Stimulated activated effector memory CD8-positive, alpha-beta T cell treated with anti-CD3 and anti-CD28 coated beads, Interleukin-12 subunit alpha, Interleukin-12 subunit beta, amount 100 ng/mL, for 72 hours (primary cell): ENCODE data around the gene ZNF217.
"Not testable (repeated sequence)": the region's sequence is repeated elsewhere in the genome, so short reads cannot be mapped to it uniquely, and the experiment has no call there.

Experiments
- ATAC-seq: fragments of 150-1000 bp; cut with Tn5 transposase; 2 replicates; pipeline ENCODE4 v1.10.0; 2021
- DNase-seq, 2 donors: peaks; one replicate each; pipeline ENCODE4 v3.0.0; 2021 to 2022; ENCODE audit warnings: low spot score in 2 of 2
- H3K27ac Mint-ChIP-seq: one replicate; pipeline ENCODE4 v1.8.0; 2022; ENCODE audit warnings: mild to moderate bottlenecking, mixed read lengths
- H3K36me3 Mint-ChIP-seq: one replicate; pipeline ENCODE4 v1.8.0; 2022; ENCODE audit warnings: mild to moderate bottlenecking, mixed read lengths
- H3K4me1 Mint-ChIP-seq: one replicate; pipeline ENCODE4 v1.8.0; 2022; ENCODE audit warnings: mixed read lengths
- H3K4me3 Mint-ChIP-seq: one replicate; pipeline ENCODE4 v1.8.0; 2022; ENCODE audit warnings: mild to moderate bottlenecking, mixed read lengths
- H3K9me3 Mint-ChIP-seq: one replicate; pipeline ENCODE4 v1.8.0; 2022; ENCODE audit warnings: mixed read lengths

ZNF217 gene

GRCh38 chr20:53593466-53594007, at the start of gene ZNF217:
ZNF217 (minus strand) TSS chr20:53593839; CDS start chr20:53582826, 11,013 bp downstream.
- H3K36me3 Mint-ChIP-seq, result peaks cover 30% of the 10 kb centered on the region
- H3K27ac Mint-ChIP-seq, result peak within 1 kb of the TSS; percentile 95
- not testable (repeated sequence) for H3K9me3 Mint-ChIP-seq
- ATAC-seq, result peak; percentile 69
- peak within 1 kb of the TSS; percentile 69 for H3K4me3 Mint-ChIP-seq
- peak; percentile 59 to 85 for DNase-seq
- peaks cover 44% of the 10 kb centered on the region for H3K4me1 Mint-ChIP-seq

GRCh38 chr20:53643031-53643832, 49.6 kb upstream of the ZNF217 start:
- DNase-seq (peak; percentile 24 to 71), ATAC-seq (peak; percentile 99)
- no peaks in the 10 kb centered on the region for H3K9me3 Mint-ChIP-seq
- peak overlapping the region; percentile 70 for H3K4me3 Mint-ChIP-seq
- peak overlapping the region; percentile 82 for H3K27ac Mint-ChIP-seq
- peaks cover 24% of the 10 kb centered on the region for H3K4me1 Mint-ChIP-seq
- peaks cover 7% of the 10 kb centered on the region for H3K36me3 Mint-ChIP-seq

DNA sequence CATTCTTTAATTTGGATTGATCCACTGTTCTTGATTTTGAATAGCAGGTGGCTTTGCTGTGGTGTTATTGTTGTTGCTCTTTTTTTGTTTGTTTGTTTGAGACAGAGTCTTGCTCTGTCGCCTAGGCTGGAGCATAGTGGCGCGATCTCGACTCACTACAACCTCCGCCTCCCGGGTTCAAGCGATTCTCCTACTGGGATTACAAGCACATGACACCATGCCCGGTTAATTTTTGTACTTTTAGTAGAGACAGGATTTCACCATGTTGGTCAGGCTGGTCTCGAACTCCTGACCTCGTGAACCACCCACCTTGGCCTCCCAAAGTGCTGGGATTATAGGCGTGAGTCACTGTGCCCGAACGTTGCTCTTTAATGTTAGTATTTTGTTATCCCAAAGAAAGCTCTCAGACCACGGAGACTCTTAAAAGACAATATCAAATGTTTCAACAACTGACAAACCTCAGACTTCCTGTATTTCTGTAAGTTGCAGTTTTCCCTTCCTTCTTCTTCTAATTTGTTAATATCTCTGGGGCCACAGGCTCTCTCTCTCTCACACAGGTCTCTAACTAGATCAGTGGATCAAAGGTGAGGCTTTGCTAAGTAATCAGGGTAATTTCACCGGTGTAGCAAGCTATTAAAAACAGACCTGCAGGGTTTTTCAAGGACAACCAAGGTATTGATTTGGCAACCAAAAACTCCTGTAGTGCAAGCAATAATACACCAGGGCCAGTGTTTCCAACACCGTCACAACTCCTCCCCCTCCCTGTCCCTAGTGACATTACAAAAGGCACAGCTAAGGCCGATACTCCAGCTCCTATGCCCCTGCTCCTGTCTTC, 48.8 kb upstream of the ZNF217 start:
- H3K27ac Mint-ChIP-seq, result peak overlapping the region; percentile 82
- peak; percentile 83 for ATAC-seq
- H3K9me3 Mint-ChIP-seq, result no peaks in the 10 kb centered on the region
- no peak for DNase-seq
- H3K4me3 Mint-ChIP-seq, result peak overlapping the region; percentile 70
- H3K36me3 Mint-ChIP-seq, result peaks cover 7% of the 10 kb centered on the region
- H3K4me1 Mint-ChIP-seq, result peaks cover 24% of the 10 kb centered on the region

GRCh38 chr20:53639647-53640440, 46.2 kb upstream of the ZNF217 start:
- H3K9me3 Mint-ChIP-seq, result no peaks in the 10 kb centered on the region
- no peak for ATAC-seq
- H3K27ac Mint-ChIP-seq, result no peak overlapping the region
- peaks cover 39% of the 10 kb centered on the region for H3K4me1 Mint-ChIP-seq
- no peak overlapping the region for H3K4me3 Mint-ChIP-seq
- H3K36me3 Mint-ChIP-seq, result peaks cover 7% of the 10 kb centered on the region
- no peak for DNase-seq

- H3K27ac Mint-ChIP-seq, result no peak overlapping the region
- no peak for DNase-seq
- no peaks in the 10 kb centered on the region for H3K9me3 Mint-ChIP-seq
- ATAC-seq, result no peak
- no peak overlapping the region for H3K4me3 Mint-ChIP-seq
- peaks cover 7% of the 10 kb centered on the region for H3K36me3 Mint-ChIP-seq
- peaks cover 35% of the 10 kb centered on the region for H3K4me1 Mint-ChIP-seq
These were observed 45.5 kb upstream of the ZNF217 start for GRCh38 chr20:53639128-53639527.

- not testable (repeated sequence) for DNase-seq, H3K9me3 Mint-ChIP-seq, H3K4me3 Mint-ChIP-seq, ATAC-seq, H3K27ac Mint-ChIP-seq, H3K36me3 Mint-ChIP-seq
- peaks cover 25% of the 10 kb centered on the region for H3K4me1 Mint-ChIP-seq
These were observed 43.7 kb upstream of the ZNF217 start for GRCh38 chr20:53637310-53637709.

DNA sequence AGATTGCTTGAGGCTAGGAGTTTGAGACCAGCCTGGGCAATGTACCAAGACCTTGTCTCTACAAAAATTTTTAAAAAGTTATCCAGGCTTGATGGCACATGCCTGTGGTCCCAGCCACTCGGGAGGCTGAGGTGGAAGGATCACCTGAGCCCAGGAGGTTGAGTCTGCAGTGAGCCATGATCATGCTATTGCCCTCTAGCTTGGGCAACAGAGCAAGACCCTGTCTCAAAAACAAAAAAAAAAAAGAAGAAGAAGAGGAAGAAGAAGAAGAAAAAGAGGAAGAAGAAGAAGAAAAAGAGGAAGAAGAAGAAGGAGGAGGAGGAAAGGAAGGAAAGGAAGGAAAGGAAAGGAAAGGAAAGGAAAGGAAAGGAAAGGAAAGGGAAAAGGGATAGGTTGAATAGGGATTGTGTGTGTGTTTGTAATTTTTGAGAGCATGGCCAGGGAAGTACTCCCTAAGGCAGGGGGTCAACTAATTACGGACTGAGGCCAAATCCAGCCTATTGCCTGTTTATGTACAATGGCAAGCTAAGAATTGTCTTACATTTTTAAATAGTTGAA, 43.0 kb upstream of the ZNF217 start:
- DNase-seq (no peak), ATAC-seq (no peak)
- no peak overlapping the region for H3K4me3 Mint-ChIP-seq
- peaks cover 21% of the 10 kb centered on the region for H3K4me1 Mint-ChIP-seq
- H3K9me3 Mint-ChIP-seq, result no peaks in the 10 kb centered on the region
- H3K27ac Mint-ChIP-seq, result peak overlapping the region; percentile 77
- H3K36me3 Mint-ChIP-seq, result no peaks in the 10 kb centered on the region

- no peak for ATAC-seq
- Mint-ChIP-seq H3K36me3 (no peaks in the 10 kb centered on the region), H3K4me1 (peaks cover 16% of the 10 kb centered on the region), H3K27ac (no peak overlapping the region), H3K9me3 (no peaks in the 10 kb centered on the region), H3K4me3 (no peak overlapping the region)
- DNase-seq, result no peak
These were observed 41.6 kb upstream of the ZNF217 start for GRCh38 chr20:53635221-53635620.

- Mint-ChIP-seq H3K36me3 (no peaks in the 10 kb centered on the region), H3K4me3 (no peak overlapping the region), H3K4me1 (peaks cover 16% of the 10 kb centered on the region), H3K9me3 (no peaks in the 10 kb centered on the region), H3K27ac (no peak overlapping the region)
- ATAC-seq (no peak), DNase-seq (no peak)
These were observed 38.4 kb upstream of the ZNF217 start for GRCh38 chr20:53631909-53632662.

GRCh38 chr20:53629436-53629835, 35.8 kb upstream of the ZNF217 start:
- no peaks in the 10 kb centered on the region for H3K4me1 Mint-ChIP-seq
- no peak overlapping the region for H3K27ac Mint-ChIP-seq
- H3K9me3 Mint-ChIP-seq, result no peaks in the 10 kb centered on the region
- ATAC-seq (no peak), DNase-seq (no peak)
- no peaks in the 10 kb centered on the region for H3K36me3 Mint-ChIP-seq
- H3K4me3 Mint-ChIP-seq, result no peak overlapping the region

- H3K36me3 Mint-ChIP-seq, ATAC-seq, H3K4me3 Mint-ChIP-seq, H3K9me3 Mint-ChIP-seq, H3K27ac Mint-ChIP-seq, DNase-seq, H3K4me1 Mint-ChIP-seq: not testable (repeated sequence)
These were observed 35.1 kb upstream of the ZNF217 start for GRCh38 chr20:53628758-53629157.

- no peak for DNase-seq
- Mint-ChIP-seq H3K27ac (no peak overlapping the region), H3K4me1 (peaks cover 8% of the 10 kb centered on the region), H3K36me3 (no peaks in the 10 kb centered on the region), H3K4me3 (no peak overlapping the region), H3K9me3 (no peaks in the 10 kb centered on the region)
- no peak for ATAC-seq
These were observed 34.4 kb upstream of the ZNF217 start for GRCh38 chr20:53628076-53628475.

DNA sequence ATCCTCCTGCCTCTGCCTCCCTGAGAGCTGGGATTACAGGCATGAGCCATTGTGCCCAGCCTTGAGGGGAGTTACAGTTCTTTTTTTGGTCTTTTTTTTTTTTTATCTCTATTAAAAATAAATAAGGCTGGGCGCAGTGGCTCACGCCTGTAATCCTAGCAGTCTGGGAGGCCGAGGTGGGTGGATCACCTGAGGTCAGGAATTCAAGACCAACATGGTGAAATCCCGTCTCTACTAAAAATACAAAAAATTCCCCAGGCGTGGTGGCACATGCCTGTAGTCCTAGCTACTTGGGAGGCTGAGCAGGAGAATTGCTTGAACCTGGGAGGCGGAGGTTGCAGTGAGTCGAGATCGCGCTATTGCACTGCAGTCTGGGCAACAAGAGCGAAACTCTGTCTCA, 33.4 kb upstream of the ZNF217 start:
- H3K36me3 Mint-ChIP-seq, H3K9me3 Mint-ChIP-seq, DNase-seq, ATAC-seq, H3K27ac Mint-ChIP-seq, H3K4me3 Mint-ChIP-seq: not testable (repeated sequence)
- H3K4me1 Mint-ChIP-seq, result peaks cover 19% of the 10 kb centered on the region

GRCh38 chr20:53626584-53626983, 32.9 kb upstream of the ZNF217 start:
- H3K4me3 Mint-ChIP-seq, result no peak overlapping the region
- H3K36me3 Mint-ChIP-seq, result no peaks in the 10 kb centered on the region
- H3K9me3 Mint-ChIP-seq, result no peaks in the 10 kb centered on the region

More at GRCh38 chr20:53626584-53626983, 32.9 kb upstream of the ZNF217 start:
- H3K4me1 Mint-ChIP-seq, result peaks cover 23% of the 10 kb centered on the region
- no peak overlapping the region for H3K27ac Mint-ChIP-seq
- ATAC-seq (no peak), DNase-seq (no peak)
